PC-9 (cell line): Measurements from ENCODE around the gene ITPR3. TPM values are rescaled to one million over a fixed set of nuclear protein-coding genes. Genes with fewer than 3 reads are reported as not detected.

ENCODE experiments used
- BruUV-seq: library from RNA; stranded (reverse); fragments of 400-500 nt; replicated peaks from 2 replicates; lab custom pipeline; 2021; lab: Mats Ljungman, UMichigan
- CTCF ChIA-PET: fragments of 300-600 bp; sonication (Branson Sonifier 250); formaldehyde crosslinking; loops from one replicate; lab custom pipeline; 2022; ENCODE audit warnings: antibody characterized with exemption; lab: Charles Lee
- POLR2A ChIA-PET: fragments of 300-600 bp; sonication (Branson Sonifier 250); formaldehyde crosslinking; loops from one replicate; lab custom pipeline; 2022; ENCODE audit warnings: antibody characterized with exemption; ENCODE audit not compliant: unreplicated experiment; lab: Charles Lee
- DNase-seq, 2 experiments: peaks; one replicate each; pipeline versions ENCODE4 v3.0.0 to v3.0.0-alpha.2; 2015 to 2022; ENCODE audit warnings: mixed read lengths in 1 of 2
- H2AFZ ChIP-seq: fragments of 200-600 bp; sonication (generic); 2 replicates; pipeline ENCODE4 v1.8.1; 2017; ENCODE audit warnings: antibody characterized with exemption
- H3F3A ChIP-seq: fragments of 200-600 bp; sonication (generic); 2 replicates; pipeline ENCODE4 v1.8.1; 2017; ENCODE audit warnings: antibody characterized with exemption, mild to moderate bottlenecking, low read depth; ENCODE audit not compliant: insufficient read depth
- H3K27ac ChIP-seq: fragments of 200-600 bp; sonication (generic); 2 replicates; pipeline ENCODE4 v1.6.1; 2016; ENCODE audit warnings: mixed run types
- H3K27me3 ChIP-seq: fragments of 200-600 bp; sonication (generic); 2 replicates; pipeline ENCODE4 v1.6.1; 2016; ENCODE audit warnings: low read depth, mixed run types; ENCODE audit not compliant: insufficient read depth
- H3K36me3 ChIP-seq: fragments of 200-600 bp; sonication (generic); 2 replicates; pipeline ENCODE4 v1.6.1; 2016; ENCODE audit warnings: low read depth, mixed run types
- H3K4me1 ChIP-seq: fragments of 200-600 bp; sonication (generic); replicated peaks from 2 replicates; pipeline ENCODE4 v1.6.1; 2016; ENCODE audit warnings: mixed run types; ENCODE audit not compliant: insufficient read depth
- H3K4me2 ChIP-seq: fragments of 200-600 bp; sonication (generic); 2 replicates; pipeline ENCODE4 v1.6.1; 2017; ENCODE audit warnings: mixed run types
- H3K4me3 ChIP-seq: fragments of 200-600 bp; sonication (generic); 2 replicates; pipeline ENCODE4 v1.6.1; 2016; ENCODE audit warnings: mixed run types
- H3K79me2 ChIP-seq: fragments of 200-600 bp; sonication (generic); 2 replicates; pipeline ENCODE4 v1.6.1; 2017; ENCODE audit warnings: low read depth, mixed run types
- H3K9me2 ChIP-seq: fragments of 200-600 bp; sonication (generic); 2 replicates; pipeline ENCODE4 v1.8.1; 2017; ENCODE audit warnings: mild to moderate bottlenecking; ENCODE audit not compliant: insufficient read depth
- H3K9me3 ChIP-seq: fragments of 200-600 bp; sonication (generic); 2 replicates; pipeline ENCODE4 v1.8.1; 2016; ENCODE audit warnings: low read depth; ENCODE audit not compliant: insufficient read depth
- H4K20me1 ChIP-seq: fragments of 200-600 bp; sonication (generic); 2 replicates; pipeline ENCODE4 v1.8.1; 2017; ENCODE audit not compliant: insufficient read depth
- EZH2 ChIP-seq: fragments of 200-600 bp; sonication (generic); IDR thresholded peaks from 2 replicates; pipeline ENCODE4 v1.8.0; 2017; ENCODE audit warnings: antibody characterized with exemption, low read depth
- intact Hi-C: fragments of 100-400 bp; cut with micrococcal nuclease; formaldehyde crosslinking; loops from one replicate; pipeline ENCODE4 v1.10.0; 2022; ENCODE audit not compliant: unreplicated experiment
- total RNA-seq: library from RNA; stranded (reverse); gene quantifications from 2 replicates; pipeline ENCODE4 v1.2.3, GENCODE V29; 2021
- TF ChIP-seq, protein P1 (sequence below): fragments of 200-600 bp; sonication (generic); conservative IDR thresholded peaks from 2 replicates; pipeline ENCODE4 v1.6.1; 2017; ENCODE audit warnings: mixed run types, antibody characterized with exemption, mild to moderate bottlenecking, moderate library complexity

ITPR3 gene
- total RNA-seq, 1 experiment from 2014 or later, result 86.9 TPM

GRCh38 chr6:33641602-33642001 is 20.5 kb downstream of the ITPR3 start:
- 0 out of 2 replicates have a peak, but pooled peaks cover 5% of the 10 kb centered on the region for H3F3A ChIP-seq
- H3K27ac ChIP-seq, result no peak overlapping the region
- no peaks in the 10 kb centered on the region for H3K4me1 ChIP-seq
- H3K4me2 ChIP-seq, result no peak overlapping the region
- BruUV-seq, result no TSS peak
- H3K79me2 ChIP-seq, result peaks cover 33% of the 10 kb centered on the region
- peaks cover 40% of the 10 kb centered on the region for H4K20me1 ChIP-seq
- intact Hi-C loops, result no loop called here
- POLR2A ChIA-PET, result no interaction called here
- no peaks in the 10 kb centered on the region for H3K9me2 ChIP-seq
- H3K36me3 ChIP-seq, result no peaks in the 10 kb centered on the region; the same call in none of the 2 replicates
- no peaks in the 10 kb centered on the region for H3K27me3 ChIP-seq
- no peak overlapping the region for H3K4me3 ChIP-seq
- CTCF ChIA-PET, result no interaction called here
- no peak for TF ChIP-seq EZH2
- TF ChIP-seq, protein P1, sequence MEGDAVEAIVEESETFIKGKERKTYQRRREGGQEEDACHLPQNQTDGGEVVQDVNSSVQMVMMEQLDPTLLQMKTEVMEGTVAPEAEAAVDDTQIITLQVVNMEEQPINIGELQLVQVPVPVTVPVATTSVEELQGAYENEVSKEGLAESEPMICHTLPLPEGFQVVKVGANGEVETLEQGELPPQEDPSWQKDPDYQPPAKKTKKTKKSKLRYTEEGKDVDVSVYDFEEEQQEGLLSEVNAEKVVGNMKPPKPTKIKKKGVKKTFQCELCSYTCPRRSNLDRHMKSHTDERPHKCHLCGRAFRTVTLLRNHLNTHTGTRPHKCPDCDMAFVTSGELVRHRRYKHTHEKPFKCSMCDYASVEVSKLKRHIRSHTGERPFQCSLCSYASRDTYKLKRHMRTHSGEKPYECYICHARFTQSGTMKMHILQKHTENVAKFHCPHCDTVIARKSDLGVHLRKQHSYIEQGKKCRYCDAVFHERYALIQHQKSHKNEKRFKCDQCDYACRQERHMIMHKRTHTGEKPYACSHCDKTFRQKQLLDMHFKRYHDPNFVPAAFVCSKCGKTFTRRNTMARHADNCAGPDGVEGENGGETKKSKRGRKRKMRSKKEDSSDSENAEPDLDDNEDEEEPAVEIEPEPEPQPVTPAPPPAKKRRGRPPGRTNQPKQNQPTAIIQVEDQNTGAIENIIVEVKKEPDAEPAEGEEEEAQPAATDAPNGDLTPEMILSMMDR, result no peak
- no peak for DNase-seq
- no peaks in the 10 kb centered on the region for H3K9me3 ChIP-seq
- H2AFZ ChIP-seq, result no peak overlapping the region

GRCh38 chr6:33642897-33643296 is 21.8 kb downstream of the ITPR3 start:
- ChIA-PET CTCF (interaction anchor here (0.6 to 0.7 kb wide), 3 partner anchors 13 to 1683 kb away, joined by 3 to 6 read pairs (median 3); no protein-coding TSS in a partner anchor), POLR2A (no interaction called here)
- H3K4me2 ChIP-seq, result no peak overlapping the region
- no peaks in the 10 kb centered on the region; the same call in none of the 2 replicates for H3K36me3 ChIP-seq
- no peaks in the 10 kb centered on the region for H3K27me3 ChIP-seq
- no peak for DNase-seq
- intact Hi-C loops, result no loop called here
- H3K4me1 ChIP-seq, result no peaks in the 10 kb centered on the region
- no peak overlapping the region for H3K27ac ChIP-seq
- peaks cover 48% of the 10 kb centered on the region for H4K20me1 ChIP-seq
- TF ChIP-seq, protein P1, result no peak
- no peak for TF ChIP-seq EZH2
- H3K4me3 ChIP-seq, result no peak overlapping the region
- no peaks in the 10 kb centered on the region for H3K9me2 ChIP-seq
- peaks cover 26% of the 10 kb centered on the region for H3K79me2 ChIP-seq
- H2AFZ ChIP-seq, result no peak overlapping the region
- 0 out of 2 replicates have a peak, but pooled peaks cover 9% of the 10 kb centered on the region for H3F3A ChIP-seq
- no TSS peak for BruUV-seq
- no peaks in the 10 kb centered on the region for H3K9me3 ChIP-seq

GRCh38 chr6:33651403-33651802 is 30.3 kb downstream of the ITPR3 start:
- H3K9me2 ChIP-seq, result no peaks in the 10 kb centered on the region
- ChIA-PET POLR2A (interaction anchor here (0.6 kb wide), 2 partner anchors 72 to 957 kb away, joined by 9 to 10 read pairs; partner anchors contain the start of gene BAK1), CTCF (no interaction called here)
- TF ChIP-seq, protein P1, result no peak
- TF ChIP-seq EZH2, result no peak
- H3K27me3 ChIP-seq, result no peaks in the 10 kb centered on the region
- no peak overlapping the region for H3K4me3 ChIP-seq
- intact Hi-C loops, result no loop called here
- BruUV-seq, result no TSS peak
- H3K36me3 ChIP-seq, result peaks cover 4% of the 10 kb centered on the region; the same call in 1 of the 2 replicates
- H3F3A ChIP-seq, result peaks cover 15% of the 10 kb centered on the region; the same call in 1 of the 2 replicates
- H3K79me2 ChIP-seq, result peaks cover 17% of the 10 kb centered on the region
- no peaks in the 10 kb centered on the region for H3K4me1 ChIP-seq
- H2AFZ ChIP-seq, result no peak overlapping the region
- no peak for DNase-seq
- H3K4me2 ChIP-seq, result no peak overlapping the region
- H4K20me1 ChIP-seq, result peaks cover 30% of the 10 kb centered on the region
- no peaks in the 10 kb centered on the region for H3K9me3 ChIP-seq
- H3K27ac ChIP-seq, result no peak overlapping the region
